ENCODE measurements around the gene MAPK1.
"Not testable (repeated sequence)": the region's sequence is repeated elsewhere in the genome, so short reads cannot be mapped to it uniquely, and the experiment has no call there.

MAPK1 gene

GRCh38 chr22:21845558-21846453, 21.6 kb downstream of the MAPK1 start:
- Histone ChIP-seq H3K36me3 (ENCODE audit: insufficient read depth, insufficient read length, low read length) (peaks cover 4% of the 10 kb centered on the region), H3K4me3 (ENCODE audit: insufficient read length, low read depth) (no peak overlapping the region), H3K4me1 (ENCODE audit: insufficient read depth, insufficient read length) (no peaks in the 10 kb centered on the region), H3K9me3 (ENCODE audit: insufficient read depth, low read length) (peaks cover 17% of the 10 kb centered on the region), H3K27me3 (ENCODE audit: insufficient read depth, insufficient read length) (no peaks in the 10 kb centered on the region), H3K9ac (ENCODE audit: insufficient read length, low read depth) (no peak overlapping the region)
- TF ChIP-seq ZNF274 (IDR thresholded peaks at IDR 0.05; ENCODE audit: low read depth, low read length) = no peak
- no peak for TF ChIP-seq YY1 (IDR thresholded peaks at IDR 0.05; ENCODE audit: insufficient read depth, insufficient read length)
- no peak for TF ChIP-seq SUZ12 (IDR thresholded peaks at IDR 0.05; ENCODE audit: extremely low read depth, insufficient read depth, insufficient read length)
- no peak for DNase-seq (ENCODE audit: low read depth, low spot score)

GRCh38 chr22:21842946-21843345, 24.5 kb downstream of the MAPK1 start:
- no peak for TF ChIP-seq YY1 (IDR thresholded peaks at IDR 0.05; ENCODE audit: insufficient read depth, insufficient read length)
- no peak for TF ChIP-seq SUZ12 (IDR thresholded peaks at IDR 0.05; ENCODE audit: extremely low read depth, insufficient read depth, insufficient read length)
- TF ChIP-seq ZNF274 (IDR thresholded peaks at IDR 0.05; ENCODE audit: low read depth, low read length) = no peak
- H3K9me3 ChIP-seq (ENCODE audit: insufficient read depth, low read length) = peaks cover 4% of the 10 kb centered on the region; the same call in 1 of the 2 replicates
- peaks cover 4% of the 10 kb centered on the region for H3K36me3 ChIP-seq (ENCODE audit: insufficient read depth, insufficient read length, low read length)
- no peaks in the 10 kb centered on the region for H3K4me1 ChIP-seq (ENCODE audit: insufficient read depth, insufficient read length)
- H3K9ac ChIP-seq (ENCODE audit: insufficient read length, low read depth) = no peak overlapping the region
- no peak for DNase-seq (ENCODE audit: low read depth, low spot score)
- H3K27me3 ChIP-seq (ENCODE audit: insufficient read depth, insufficient read length) = no peaks in the 10 kb centered on the region
- no peak overlapping the region for H3K4me3 ChIP-seq (ENCODE audit: insufficient read length, low read depth)

DNA sequence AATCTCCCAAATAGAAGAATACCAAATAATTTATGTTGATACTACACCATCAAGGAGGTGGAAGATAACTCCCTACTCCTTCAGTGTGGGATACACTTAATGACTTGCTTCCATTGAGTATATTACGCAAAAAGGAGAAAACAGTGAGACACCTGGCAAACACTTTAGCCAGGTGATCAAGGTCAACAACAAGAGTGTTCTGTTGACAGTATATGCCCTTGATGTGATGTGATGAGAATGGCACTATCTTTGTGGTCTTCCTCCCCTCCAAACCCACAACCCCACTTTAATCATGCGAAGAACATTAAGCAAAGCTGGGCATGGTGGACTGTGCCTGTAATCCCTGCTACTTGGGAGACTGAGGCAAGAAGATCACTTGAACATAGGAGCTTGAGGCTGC, 26.0 kb downstream of the MAPK1 start:
- no peak overlapping the region for H3K4me3 ChIP-seq (ENCODE audit: insufficient read length, low read depth)
- H3K9me3 ChIP-seq (ENCODE audit: insufficient read depth, low read length) = no peaks in the 10 kb centered on the region
- no peak overlapping the region for H3K9ac ChIP-seq (ENCODE audit: insufficient read length, low read depth)
- peaks cover 2% of the 10 kb centered on the region for H3K4me1 ChIP-seq (ENCODE audit: insufficient read depth, insufficient read length)
- no peaks in the 10 kb centered on the region for H3K27me3 ChIP-seq (ENCODE audit: insufficient read depth, insufficient read length)
- DNase-seq (ENCODE audit: low read depth, low spot score) = no peak
- H3K36me3 ChIP-seq (ENCODE audit: insufficient read depth, insufficient read length, low read length) = peaks cover 4% of the 10 kb centered on the region
- no peak for TF ChIP-seq SUZ12 (IDR thresholded peaks at IDR 0.05; ENCODE audit: extremely low read depth, insufficient read depth, insufficient read length)

DNA sequence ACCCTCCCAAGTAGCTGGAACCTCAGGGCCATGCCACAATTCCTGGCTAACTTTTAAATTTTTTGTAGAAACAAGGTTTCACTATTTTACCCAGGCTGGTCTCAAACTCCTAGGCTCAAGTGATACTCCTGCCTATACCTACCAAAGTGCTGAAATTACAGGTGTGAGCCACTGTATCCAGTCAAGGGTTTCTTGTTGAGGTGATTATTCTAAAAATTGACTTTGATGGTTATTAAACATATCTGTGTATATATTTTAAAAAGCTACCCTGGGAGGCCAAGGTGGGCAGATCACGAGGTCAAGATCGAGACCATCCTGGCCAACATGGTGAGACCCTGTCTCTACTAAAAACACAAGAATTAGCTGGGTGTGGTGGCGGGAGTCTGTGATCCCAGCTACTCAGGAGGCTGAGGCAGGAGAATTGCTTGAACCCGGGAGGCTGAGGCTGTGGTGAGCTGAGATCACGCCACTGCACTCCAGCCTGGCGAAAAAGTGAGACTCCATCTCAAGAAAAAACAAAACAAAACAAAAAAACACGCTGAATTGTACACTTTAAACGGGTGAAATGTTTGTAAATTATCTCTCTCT, 27.1 kb downstream of the MAPK1 start:
- no peak for DNase-seq (ENCODE audit: low read depth, low spot score)
- Histone ChIP-seq H3K9me3 (ENCODE audit: insufficient read depth, low read length) (no peaks in the 10 kb centered on the region), H3K4me3 (ENCODE audit: insufficient read length, low read depth) (no peak overlapping the region), H3K36me3 (ENCODE audit: insufficient read depth, insufficient read length, low read length) (peaks cover 4% of the 10 kb centered on the region), H3K4me1 (ENCODE audit: insufficient read depth, insufficient read length) (peaks cover 4% of the 10 kb centered on the region), H3K9ac (ENCODE audit: insufficient read length, low read depth) (no peak overlapping the region), H3K27me3 (ENCODE audit: insufficient read depth, insufficient read length) (no peaks in the 10 kb centered on the region)
- TF ChIP-seq SUZ12 (IDR thresholded peaks at IDR 0.05; ENCODE audit: extremely low read depth, insufficient read depth, insufficient read length) (no peak), ZNF274 (IDR thresholded peaks at IDR 0.05; ENCODE audit: low read depth, low read length) (no peak), YY1 (IDR thresholded peaks at IDR 0.05; ENCODE audit: insufficient read depth, insufficient read length) (no peak)

GRCh38 chr22:21839765-21840140, 27.7 kb downstream of the MAPK1 start:
- Histone ChIP-seq H3K36me3 (ENCODE audit: insufficient read depth, insufficient read length, low read length) (peaks cover 4% of the 10 kb centered on the region), H3K9me3 (ENCODE audit: insufficient read depth, low read length) (no peaks in the 10 kb centered on the region), H3K27me3 (ENCODE audit: insufficient read depth, insufficient read length) (no peaks in the 10 kb centered on the region), H3K4me3 (ENCODE audit: insufficient read length, low read depth) (no peak overlapping the region), H3K4me1 (ENCODE audit: insufficient read depth, insufficient read length) (peaks cover 4% of the 10 kb centered on the region), H3K9ac (ENCODE audit: insufficient read length, low read depth) (no peak overlapping the region)
- no peak for DNase-seq (ENCODE audit: low read depth, low spot score)
- TF ChIP-seq SUZ12 (IDR thresholded peaks at IDR 0.05; ENCODE audit: extremely low read depth, insufficient read depth, insufficient read length) (no peak), ZNF274 (IDR thresholded peaks at IDR 0.05; ENCODE audit: low read depth, low read length) (no peak), YY1 (IDR thresholded peaks at IDR 0.05; ENCODE audit: insufficient read depth, insufficient read length) (no peak)

DNA sequence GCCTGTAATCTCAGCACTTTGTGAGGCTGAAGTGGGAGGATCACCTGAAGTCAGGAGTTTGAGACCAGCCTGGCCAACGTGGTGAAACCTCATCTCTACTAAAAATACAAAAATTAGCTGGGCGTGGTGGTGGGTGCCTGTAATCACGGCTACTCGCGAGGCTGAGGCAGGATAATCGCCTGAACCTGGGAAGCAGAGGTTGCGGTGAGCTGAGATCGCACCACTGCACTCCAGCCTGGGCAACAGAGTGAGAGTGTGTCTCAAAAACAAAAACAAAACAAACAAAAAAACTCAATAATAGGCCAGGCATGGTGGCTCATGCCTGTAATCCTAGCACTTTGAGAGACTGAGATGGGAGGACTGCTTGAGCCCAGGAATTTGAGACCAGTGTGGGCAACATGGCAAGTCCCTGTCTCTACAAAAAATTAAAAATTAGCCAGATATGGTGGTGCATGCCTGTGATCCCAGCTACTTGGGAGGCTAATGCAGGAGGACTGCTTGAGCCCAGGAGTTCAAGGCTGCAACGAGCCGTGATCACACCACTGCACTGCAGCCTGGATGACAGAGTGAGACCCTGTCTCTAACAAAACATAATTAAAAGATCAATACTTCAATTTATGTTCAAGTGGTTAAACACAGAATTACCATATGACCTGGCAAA, 28.2 kb downstream of the MAPK1 start:
- H3K4me3 ChIP-seq (ENCODE audit: insufficient read length, low read depth); DNase-seq (ENCODE audit: low read depth, low spot score); H3K4me1 ChIP-seq (ENCODE audit: insufficient read depth, insufficient read length); H3K9ac ChIP-seq (ENCODE audit: insufficient read length, low read depth); H3K27me3 ChIP-seq (ENCODE audit: insufficient read depth, insufficient read length); H3K36me3 ChIP-seq (ENCODE audit: insufficient read depth, insufficient read length, low read length); H3K9me3 ChIP-seq (ENCODE audit: insufficient read depth, low read length): not testable (repeated sequence)

DNA sequence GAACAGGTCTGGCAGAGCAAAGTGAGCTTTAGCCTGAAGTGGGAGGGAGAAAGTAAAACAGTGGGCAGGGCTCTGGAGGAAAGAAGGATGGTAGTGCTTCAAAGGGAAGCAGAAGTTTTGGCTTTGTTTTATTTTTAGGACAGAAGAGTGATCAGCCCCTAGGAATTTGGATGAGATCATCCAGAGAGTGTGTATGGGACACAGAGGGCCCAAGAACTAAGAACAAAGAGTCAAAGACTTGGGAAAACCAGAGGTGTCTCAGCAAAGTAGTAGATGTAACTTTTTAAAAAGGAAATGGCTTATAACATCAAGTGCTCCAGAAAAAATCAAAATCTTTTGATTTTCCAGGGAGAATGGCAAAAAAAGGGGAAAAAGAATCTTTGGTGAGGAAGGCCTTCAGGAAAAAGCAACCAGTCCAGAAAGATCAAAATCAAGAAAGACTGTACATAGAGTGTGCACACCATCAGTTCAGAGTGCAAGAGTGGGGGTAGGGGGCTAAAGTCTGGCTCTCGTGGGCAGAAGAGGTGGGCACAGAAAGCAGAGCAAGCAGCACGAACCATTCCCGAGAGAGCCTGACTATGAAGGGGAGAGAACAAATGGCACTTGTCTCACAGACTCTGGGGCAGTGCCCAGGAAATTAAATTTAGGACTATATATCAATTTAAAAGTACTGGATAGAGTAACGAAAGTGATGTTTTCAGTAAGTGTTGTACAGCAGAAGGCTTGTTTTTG, 30.0 kb downstream of the MAPK1 start:
- H3K9me3 ChIP-seq (ENCODE audit: insufficient read depth, low read length) = no peaks in the 10 kb centered on the region
- H3K4me3 ChIP-seq (ENCODE audit: insufficient read length, low read depth) = no peak overlapping the region
- peak; percentile 20 for DNase-seq (ENCODE audit: low read depth, low spot score)
- no peaks in the 10 kb centered on the region for H3K27me3 ChIP-seq (ENCODE audit: insufficient read depth, insufficient read length)
- peaks cover 6% of the 10 kb centered on the region for H3K4me1 ChIP-seq (ENCODE audit: insufficient read depth, insufficient read length)
- no peaks in the 10 kb centered on the region for H3K36me3 ChIP-seq (ENCODE audit: insufficient read depth, insufficient read length, low read length)
- TF ChIP-seq YY1 (IDR thresholded peaks at IDR 0.05; ENCODE audit: insufficient read depth, insufficient read length) (no peak), SUZ12 (IDR thresholded peaks at IDR 0.05; ENCODE audit: extremely low read depth, insufficient read depth, insufficient read length) (no peak), ZNF274 (IDR thresholded peaks at IDR 0.05; ENCODE audit: low read depth, low read length) (no peak)
- no peak overlapping the region for H3K9ac ChIP-seq (ENCODE audit: insufficient read length, low read depth)

GRCh38 chr22:21836486-21836885, 31.0 kb downstream of the MAPK1 start:
- not testable (repeated sequence) for H3K4me1 ChIP-seq (ENCODE audit: insufficient read depth, insufficient read length); H3K27me3 ChIP-seq (ENCODE audit: insufficient read depth, insufficient read length); H3K9me3 ChIP-seq (ENCODE audit: insufficient read depth, low read length); H3K4me3 ChIP-seq (ENCODE audit: insufficient read length, low read depth); H3K9ac ChIP-seq (ENCODE audit: insufficient read length, low read depth); H3K36me3 ChIP-seq (ENCODE audit: insufficient read depth, insufficient read length, low read length); DNase-seq (ENCODE audit: low read depth, low spot score)
